ENCODE results near the gene PSMA3.

The PSMA3 gene

DNA sequence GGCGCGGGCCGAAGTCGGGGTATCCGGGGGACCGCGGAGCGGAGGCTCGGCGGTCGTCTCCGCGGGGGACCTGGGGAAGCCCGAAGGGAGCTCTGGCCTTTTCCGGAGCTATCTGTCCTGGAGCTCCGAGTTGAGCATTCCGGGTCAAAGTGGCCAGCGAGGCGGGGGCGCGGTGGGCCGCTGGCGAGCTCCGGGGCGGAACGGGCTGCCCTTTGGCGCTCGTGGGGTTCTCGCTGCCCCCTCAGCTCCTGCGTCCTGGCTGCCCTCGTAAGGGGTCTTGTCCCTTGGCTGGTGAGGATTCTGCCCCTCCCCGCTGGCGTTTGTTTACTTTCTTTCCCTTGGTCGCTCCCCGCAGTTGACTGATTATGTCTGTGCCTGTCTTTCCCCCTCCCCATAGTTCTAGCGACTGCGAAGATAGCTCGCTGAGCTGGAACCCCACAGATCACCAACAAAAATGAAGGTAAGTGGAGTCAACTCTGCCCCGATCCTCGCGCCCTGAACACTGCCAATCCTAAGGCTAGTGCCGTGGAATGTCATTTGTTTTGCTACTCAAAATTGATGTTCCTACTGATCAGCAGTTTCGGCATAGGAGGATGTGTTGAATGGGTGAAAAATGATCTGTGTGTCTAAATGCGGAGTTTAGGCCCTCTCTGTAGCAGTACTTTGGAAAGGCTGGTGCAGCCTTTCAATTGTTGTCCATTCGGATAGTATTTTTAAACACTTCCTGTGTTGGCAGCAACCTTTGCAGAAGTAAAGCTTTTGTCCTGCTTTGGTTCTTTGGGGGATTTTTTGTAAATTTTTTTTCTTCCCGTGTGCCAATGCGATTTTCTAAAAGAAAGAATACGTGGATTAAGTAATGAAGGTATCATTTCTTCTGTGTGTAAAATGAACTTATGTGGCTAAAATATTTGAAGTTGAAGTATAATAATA lies 55.0 kb downstream of the PSMA3 start:
- no peak for DNase-seq

DNA sequence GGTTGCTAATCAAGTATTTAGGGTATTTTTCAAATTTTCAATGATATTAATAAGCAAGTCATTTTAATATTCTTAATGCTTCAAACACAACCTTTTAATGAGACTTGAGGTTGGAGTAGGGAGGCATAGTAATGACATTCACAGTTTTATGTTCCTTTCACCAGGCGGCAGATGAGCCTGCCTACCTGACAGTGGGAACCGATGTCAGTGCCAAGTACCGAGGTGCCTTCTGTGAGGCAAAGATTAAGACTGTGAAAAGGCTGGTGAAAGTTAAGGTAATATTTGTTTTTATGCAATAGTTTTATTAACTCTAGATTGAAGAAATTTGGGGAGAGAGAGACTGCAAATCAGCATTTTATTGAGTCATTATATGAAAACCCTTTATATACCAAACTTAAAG lies 56.8 kb downstream of the PSMA3 start:
- no peak for DNase-seq

DNA sequence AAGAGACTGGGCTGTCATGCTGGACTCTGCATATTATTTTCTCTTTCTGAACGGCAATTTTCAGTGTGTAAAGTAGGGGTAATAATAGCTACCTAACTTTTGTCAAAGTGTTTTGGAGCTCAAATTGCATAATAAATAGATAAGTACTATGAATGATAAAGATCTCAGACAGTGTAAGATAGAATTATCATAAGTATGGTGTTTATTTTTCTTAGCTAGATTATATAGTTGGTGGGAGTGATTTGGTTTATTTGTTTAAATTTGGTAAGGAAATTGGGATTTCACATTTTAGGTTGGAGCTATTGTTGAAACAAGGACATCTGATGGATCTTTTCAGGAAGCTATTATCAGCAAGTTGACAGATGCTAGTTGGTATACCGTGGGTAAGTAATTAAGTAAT lies 61.1 kb downstream of the PSMA3 start:
- DNase-seq, result no peak

DNA sequence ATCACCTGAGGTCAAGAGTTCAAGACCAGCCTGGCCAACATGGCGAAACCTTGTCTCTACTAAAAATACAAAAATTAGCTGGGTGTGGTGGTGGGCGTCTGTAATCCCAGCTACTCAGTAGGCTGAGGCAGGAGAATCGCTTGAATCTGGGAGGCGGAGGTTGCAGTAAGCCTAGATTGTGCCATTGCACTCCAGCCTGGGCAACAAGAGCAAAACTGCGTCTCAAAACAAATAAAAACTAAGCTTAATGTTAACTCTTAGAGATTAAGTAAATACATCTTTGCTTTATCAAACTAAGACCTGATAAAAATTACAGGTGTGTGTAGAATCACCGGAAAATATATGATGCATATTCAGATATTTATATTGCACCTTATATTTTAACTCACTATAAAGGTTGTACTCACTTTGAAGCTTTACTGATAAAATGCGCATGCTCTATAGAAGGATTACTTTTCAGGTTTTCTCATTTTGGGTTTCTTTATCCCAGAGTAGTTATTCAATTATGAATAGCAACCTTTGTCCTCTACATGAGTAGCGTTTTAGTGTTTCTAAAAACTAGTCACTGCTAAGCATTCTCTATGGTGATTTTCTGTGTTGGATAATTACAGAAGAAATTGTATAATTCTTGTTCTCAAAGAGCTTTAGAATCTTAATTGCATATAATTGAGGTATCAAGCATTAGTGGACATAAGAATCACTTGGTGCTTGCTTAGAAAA lies 63.1 kb downstream of the PSMA3 start:
- DNase-seq, result no peak

DNA sequence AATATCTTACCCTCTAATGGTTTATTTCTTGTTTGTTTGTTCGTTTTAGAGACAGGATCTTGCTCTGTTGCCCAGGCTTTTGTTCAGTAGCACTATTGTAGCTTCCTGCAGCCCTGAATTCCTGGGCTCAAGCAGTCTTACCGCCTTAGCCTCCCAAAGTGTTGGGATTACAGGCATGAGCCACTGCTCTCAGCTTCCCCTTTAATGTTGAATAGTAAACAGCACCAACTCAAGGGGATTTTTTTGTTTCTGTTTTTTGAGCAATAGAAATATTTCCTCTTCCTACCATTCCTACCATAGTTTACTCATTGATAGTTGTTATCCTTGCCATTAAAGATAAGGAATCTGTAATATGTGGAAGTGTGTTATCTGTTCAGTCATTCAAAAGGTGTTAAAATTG lies 64.4 kb downstream of the PSMA3 start:
- no peak for DNase-seq

DNA sequence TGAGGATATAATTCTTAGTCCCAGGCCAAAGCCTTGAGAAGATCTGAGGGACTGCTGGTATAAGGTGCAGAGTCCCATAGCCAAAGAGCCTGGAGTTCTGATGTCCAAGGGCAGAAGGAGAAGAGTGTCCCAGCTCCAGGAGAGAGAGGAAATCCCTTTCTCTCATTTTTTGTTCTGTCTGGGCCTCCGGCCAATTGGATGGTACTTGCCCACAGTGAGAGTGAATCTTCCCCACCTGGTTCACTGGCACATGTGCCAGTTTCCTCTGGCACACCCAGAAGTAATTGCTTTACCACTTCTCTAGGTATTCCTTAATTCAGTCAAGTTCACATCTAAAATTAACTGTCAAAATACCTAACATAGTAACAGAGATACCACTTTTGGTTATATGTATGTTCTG lies 69.1 kb downstream of the PSMA3 start:
- DNase-seq, result no peak

DNA sequence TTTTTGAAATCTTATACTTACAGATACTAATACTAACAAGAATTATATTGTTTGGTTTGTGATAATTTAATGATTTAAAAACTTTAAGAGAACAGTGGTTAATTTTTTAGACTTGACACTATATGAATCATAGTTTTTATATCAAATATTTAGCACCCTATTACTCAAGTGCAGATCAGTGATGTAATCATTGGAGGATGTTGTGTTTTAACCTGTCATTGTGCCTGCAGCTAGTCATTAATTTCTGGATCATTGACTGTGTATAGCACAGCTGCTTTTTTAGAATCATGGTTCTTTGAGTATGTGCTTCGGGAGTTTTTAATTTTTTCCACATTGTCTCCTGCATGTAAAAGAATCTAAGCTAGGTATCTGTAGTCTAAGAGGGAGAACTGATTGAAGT lies 71.0 kb downstream of the PSMA3 start:
- no peak for DNase-seq

Data from NCI-H510A treated with DMSO at 0.1 percent for 48 hours (cell line).